ENCODE results near the gene TMPRSS4. TPM values are rescaled to one million over a fixed set of nuclear protein-coding genes. Genes with fewer than 3 reads are reported as not detected.

Gene TMPRSS4
- total RNA-seq, 1 experiment from 2014 or later = 1.5 TPM

DNA sequence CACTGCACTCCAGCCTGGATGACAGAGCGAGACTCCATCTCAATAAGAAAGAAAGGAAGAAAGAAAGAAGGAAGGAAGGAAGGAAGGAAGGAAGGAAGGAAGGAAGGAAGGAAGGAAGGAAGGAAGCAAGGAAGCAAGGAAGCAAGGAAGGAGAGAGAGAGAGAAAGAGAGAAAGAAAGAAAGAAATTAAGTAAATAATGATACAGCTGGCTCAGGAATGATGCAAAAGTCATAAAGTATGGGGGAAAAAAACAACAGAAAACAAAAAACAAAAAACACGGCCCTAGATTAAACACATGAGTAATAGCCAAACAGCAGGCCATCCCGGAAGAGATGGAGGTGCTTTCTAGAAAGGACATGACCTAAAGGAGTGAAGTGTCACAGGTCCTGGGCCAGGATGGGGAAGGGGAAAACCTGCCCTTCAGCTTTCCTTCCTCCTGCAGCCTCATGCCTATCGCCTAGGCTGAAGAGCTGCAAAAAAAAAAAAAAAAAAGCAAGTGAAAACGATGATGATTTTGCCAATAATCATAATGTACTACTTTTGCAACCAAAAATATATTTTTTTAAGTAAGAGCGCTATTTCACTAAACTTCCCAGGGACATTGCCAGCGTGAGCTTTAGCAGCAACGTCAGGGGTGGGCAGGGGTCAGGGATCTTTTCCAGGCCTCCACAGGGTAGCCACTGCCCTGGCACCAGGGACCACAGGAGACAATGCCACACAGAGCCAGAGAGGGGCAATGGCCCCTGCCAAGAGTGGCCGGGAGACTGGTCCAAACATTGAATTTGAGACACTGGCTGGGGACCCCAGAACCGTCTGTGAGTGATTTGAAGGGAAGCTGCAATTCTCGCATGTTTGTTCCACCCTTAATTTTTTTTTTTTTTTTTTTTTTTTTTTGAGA lies 28.2 kb upstream of the TMPRSS4 start:
- H3K4me3 ChIP-seq (replicated peaks in 1 of 2; ENCODE audit: low read depth in 1 of 2, low read length in 2 of 2) = no peak overlapping the region
- H4K20me1 ChIP-seq (ENCODE audit: insufficient read depth) = no peaks in the 10 kb centered on the region
- H3K9me2 ChIP-seq (ENCODE audit: insufficient read depth) = no peaks in the 10 kb centered on the region
- ATAC-seq (no peak), DNase-seq (ENCODE audit: low read depth, low spot score) (no peak)
- RAD21 ChIA-PET (ENCODE audit: low non-redundant PET in 1 of 2, low total read pairs in 2 of 2, uncharacterized antibody in 2 of 2, unreplicated experiment in 2 of 2) = no interaction called here
- H3K9ac ChIP-seq (ENCODE audit: low read length) = no peak overlapping the region
- H3K9me3 ChIP-seq (ENCODE audit: control insufficient read depth in 1 of 2, insufficient read depth in 1 of 2, low read depth in 1 of 2, low read length in 2 of 2) = no peaks in the 10 kb centered on the region
- peaks cover 12% of the 10 kb centered on the region; the same call in 1 of the 2 replicates for H3K27me3 ChIP-seq (ENCODE audit: insufficient read depth, low read length)
- intact Hi-C loops (cut with micrococcal nuclease) = no loop called here
- peaks cover 0 to 6% of the 10 kb centered on the region in 2 experiments; a peak in 2 of 4 replicates for H3K4me1 ChIP-seq (ENCODE audit: control insufficient read depth in 1 of 2, insufficient read depth in 2 of 2, low read length in 2 of 2)
- TF ChIP-seq YY1 (IDR thresholded peaks at IDR 0.05; ENCODE audit: extremely low read depth, insufficient replicate concordance, low read depth, low read length) = no peak
- no peak for TF ChIP-seq ELF1 (IDR thresholded peaks at IDR 0.05; ENCODE audit: borderline replicate concordance, low read depth)
- no peak for TF ChIP-seq EZH2 (IDR thresholded peaks at IDR 0.05)
- no peak for TF ChIP-seq SIN3A (IDR thresholded peaks at IDR 0.05; ENCODE audit: low read depth)
- TF ChIP-seq, protein P1, sequence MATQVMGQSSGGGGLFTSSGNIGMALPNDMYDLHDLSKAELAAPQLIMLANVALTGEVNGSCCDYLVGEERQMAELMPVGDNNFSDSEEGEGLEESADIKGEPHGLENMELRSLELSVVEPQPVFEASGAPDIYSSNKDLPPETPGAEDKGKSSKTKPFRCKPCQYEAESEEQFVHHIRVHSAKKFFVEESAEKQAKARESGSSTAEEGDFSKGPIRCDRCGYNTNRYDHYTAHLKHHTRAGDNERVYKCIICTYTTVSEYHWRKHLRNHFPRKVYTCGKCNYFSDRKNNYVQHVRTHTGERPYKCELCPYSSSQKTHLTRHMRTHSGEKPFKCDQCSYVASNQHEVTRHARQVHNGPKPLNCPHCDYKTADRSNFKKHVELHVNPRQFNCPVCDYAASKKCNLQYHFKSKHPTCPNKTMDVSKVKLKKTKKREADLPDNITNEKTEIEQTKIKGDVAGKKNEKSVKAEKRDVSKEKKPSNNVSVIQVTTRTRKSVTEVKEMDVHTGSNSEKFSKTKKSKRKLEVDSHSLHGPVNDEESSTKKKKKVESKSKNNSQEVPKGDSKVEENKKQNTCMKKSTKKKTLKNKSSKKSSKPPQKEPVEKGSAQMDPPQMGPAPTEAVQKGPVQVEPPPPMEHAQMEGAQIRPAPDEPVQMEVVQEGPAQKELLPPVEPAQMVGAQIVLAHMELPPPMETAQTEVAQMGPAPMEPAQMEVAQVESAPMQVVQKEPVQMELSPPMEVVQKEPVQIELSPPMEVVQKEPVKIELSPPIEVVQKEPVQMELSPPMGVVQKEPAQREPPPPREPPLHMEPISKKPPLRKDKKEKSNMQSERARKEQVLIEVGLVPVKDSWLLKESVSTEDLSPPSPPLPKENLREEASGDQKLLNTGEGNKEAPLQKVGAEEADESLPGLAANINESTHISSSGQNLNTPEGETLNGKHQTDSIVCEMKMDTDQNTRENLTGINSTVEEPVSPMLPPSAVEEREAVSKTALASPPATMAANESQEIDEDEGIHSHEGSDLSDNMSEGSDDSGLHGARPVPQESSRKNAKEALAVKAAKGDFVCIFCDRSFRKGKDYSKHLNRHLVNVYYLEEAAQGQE (IDR thresholded peaks at IDR 0.05; ENCODE audit: low read depth) = no peak
- TF ChIP-seq CBX3 (IDR thresholded peaks at IDR 0.05; ENCODE audit: low read depth) = no peak
- TF ChIP-seq, protein P2, sequence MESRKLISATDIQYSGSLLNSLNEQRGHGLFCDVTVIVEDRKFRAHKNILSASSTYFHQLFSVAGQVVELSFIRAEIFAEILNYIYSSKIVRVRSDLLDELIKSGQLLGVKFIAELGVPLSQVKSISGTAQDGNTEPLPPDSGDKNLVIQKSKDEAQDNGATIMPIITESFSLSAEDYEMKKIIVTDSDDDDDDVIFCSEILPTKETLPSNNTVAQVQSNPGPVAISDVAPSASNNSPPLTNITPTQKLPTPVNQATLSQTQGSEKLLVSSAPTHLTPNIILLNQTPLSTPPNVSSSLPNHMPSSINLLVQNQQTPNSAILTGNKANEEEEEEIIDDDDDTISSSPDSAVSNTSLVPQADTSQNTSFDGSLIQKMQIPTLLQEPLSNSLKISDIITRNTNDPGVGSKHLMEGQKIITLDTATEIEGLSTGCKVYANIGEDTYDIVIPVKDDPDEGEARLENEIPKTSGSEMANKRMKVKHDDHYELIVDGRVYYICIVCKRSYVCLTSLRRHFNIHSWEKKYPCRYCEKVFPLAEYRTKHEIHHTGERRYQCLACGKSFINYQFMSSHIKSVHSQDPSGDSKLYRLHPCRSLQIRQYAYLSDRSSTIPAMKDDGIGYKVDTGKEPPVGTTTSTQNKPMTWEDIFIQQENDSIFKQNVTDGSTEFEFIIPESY (IDR thresholded peaks at IDR 0.05; ENCODE audit: extremely low read depth, insufficient replicate concordance, low read length) = no peak
- no peak for TF ChIP-seq EGR1 (IDR thresholded peaks at IDR 0.05; ENCODE audit: low read depth)
- no peak for TF ChIP-seq TCF7L2 (IDR thresholded peaks at IDR 0.05; ENCODE audit: borderline replicate concordance, extremely low read depth, insufficient read depth, insufficient read length)
- TF ChIP-seq CEBPB (IDR thresholded peaks at IDR 0.05; ENCODE audit: low read depth) = no peak
- TF ChIP-seq, protein P3, sequence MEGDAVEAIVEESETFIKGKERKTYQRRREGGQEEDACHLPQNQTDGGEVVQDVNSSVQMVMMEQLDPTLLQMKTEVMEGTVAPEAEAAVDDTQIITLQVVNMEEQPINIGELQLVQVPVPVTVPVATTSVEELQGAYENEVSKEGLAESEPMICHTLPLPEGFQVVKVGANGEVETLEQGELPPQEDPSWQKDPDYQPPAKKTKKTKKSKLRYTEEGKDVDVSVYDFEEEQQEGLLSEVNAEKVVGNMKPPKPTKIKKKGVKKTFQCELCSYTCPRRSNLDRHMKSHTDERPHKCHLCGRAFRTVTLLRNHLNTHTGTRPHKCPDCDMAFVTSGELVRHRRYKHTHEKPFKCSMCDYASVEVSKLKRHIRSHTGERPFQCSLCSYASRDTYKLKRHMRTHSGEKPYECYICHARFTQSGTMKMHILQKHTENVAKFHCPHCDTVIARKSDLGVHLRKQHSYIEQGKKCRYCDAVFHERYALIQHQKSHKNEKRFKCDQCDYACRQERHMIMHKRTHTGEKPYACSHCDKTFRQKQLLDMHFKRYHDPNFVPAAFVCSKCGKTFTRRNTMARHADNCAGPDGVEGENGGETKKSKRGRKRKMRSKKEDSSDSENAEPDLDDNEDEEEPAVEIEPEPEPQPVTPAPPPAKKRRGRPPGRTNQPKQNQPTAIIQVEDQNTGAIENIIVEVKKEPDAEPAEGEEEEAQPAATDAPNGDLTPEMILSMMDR (IDR thresholded peaks at IDR 0.05 in 2 of 3, conservative IDR thresholded peaks at IDR 0.05 in 1 of 3; ENCODE audit: borderline replicate concordance in 1 of 3, insufficient read depth in 1 of 3, low read depth in 2 of 3, low read length in 2 of 3) = no peak
- no peak for TF ChIP-seq POLR2A (IDR thresholded peaks at IDR 0.05; ENCODE audit: borderline replicate concordance, extremely low read depth, insufficient read depth, insufficient read length)
- H2AFZ ChIP-seq (ENCODE audit: low read depth, low read length, poor library complexity, severe bottlenecking) = no peak overlapping the region
- CTCF ChIA-PET = interaction anchor here (0.6 to 1.7 kb wide), 4 partner anchors 9 to 241 kb away, joined by 3 to 8 read pairs (median 4); no protein-coding TSS in a partner anchor
- no peaks in the 10 kb centered on the region for H3K79me2 ChIP-seq (ENCODE audit: insufficient read depth, low read length)
- no peak overlapping the region for H3K4me2 ChIP-seq (ENCODE audit: low read length)
- no TSS peak for BruUV-seq (replicated peaks)
- POLR2A ChIA-PET = interaction anchor here (0.7 kb wide), 1 partner anchor 35 kb away, joined by 6 read pairs; no protein-coding TSS in a partner anchor
- H3K27ac ChIP-seq (ENCODE audit: low read depth, low read length) = no peak overlapping the region
- H3K36me3 ChIP-seq (ENCODE audit: control insufficient read depth in 1 of 2, insufficient read depth in 2 of 2, low read length in 2 of 2) = no peaks in the 10 kb centered on the region

Measured in HCT116 (cell line).